Activated T-cell treated with anti-CD3 and anti-CD28 coated beads, Interleukin-2, amount 50 U/mL, for 24 hours (primary cell): ENCODE measurements around the gene IQCF2.
"Not testable (repeated sequence)": the region's sequence is repeated elsewhere in the genome, so short reads cannot be mapped to it uniquely, and the experiment has no call there.

ENCODE experiments used
- DNase-seq: peaks from one replicate; pipeline ENCODE4 v3.0.0-alpha.2; 2020
- H3K27ac Mint-ChIP-seq: 2 replicates; pipeline ENCODE4 v1.8.0; 2020; ENCODE audit warnings: mild to moderate bottlenecking, mixed read lengths
- H3K27me3 Mint-ChIP-seq: 2 replicates; pipeline ENCODE4 v1.8.0; 2020; ENCODE audit warnings: mixed read lengths
- H3K36me3 Mint-ChIP-seq: 2 replicates; pipeline ENCODE4 v1.8.0; 2020; ENCODE audit warnings: low read depth, mixed read lengths
- H3K4me1 Mint-ChIP-seq: 2 replicates; pipeline ENCODE4 v1.8.0; 2020; ENCODE audit warnings: low read depth, mixed read lengths
- H3K4me3 Mint-ChIP-seq: 2 replicates; pipeline ENCODE4 v1.8.0; 2020; ENCODE audit warnings: mild to moderate bottlenecking, moderate library complexity, mixed read lengths
- H3K9me3 Mint-ChIP-seq: 2 replicates; pipeline ENCODE4 v1.8.0; 2020; ENCODE audit warnings: mixed read lengths

The IQCF2 gene

DNA sequence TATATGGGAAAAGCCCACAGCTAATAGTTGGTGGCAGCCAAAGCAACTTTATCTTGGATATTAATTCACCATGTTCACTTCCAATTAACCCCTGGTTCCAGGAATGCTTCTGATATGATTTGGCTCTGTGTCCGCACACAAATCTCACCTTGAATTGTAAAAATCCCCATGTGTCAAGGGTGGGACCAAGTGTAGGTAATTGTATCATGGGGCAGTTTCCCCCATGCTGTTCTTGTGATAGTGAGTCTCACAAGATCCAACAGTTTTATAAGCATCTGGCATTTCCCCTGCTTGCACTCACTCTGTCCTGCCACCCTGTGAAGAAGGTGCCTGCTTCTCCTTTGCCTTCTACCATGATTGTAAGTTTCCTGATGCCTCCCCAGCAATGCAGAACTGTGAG, 7.5 kb downstream of the IQCF2 start:
- not testable (repeated sequence) for H3K27ac Mint-ChIP-seq, H3K36me3 Mint-ChIP-seq, H3K9me3 Mint-ChIP-seq, H3K4me1 Mint-ChIP-seq, H3K4me3 Mint-ChIP-seq, DNase-seq
- peaks cover 25% of the 10 kb centered on the region for H3K27me3 Mint-ChIP-seq

DNA sequence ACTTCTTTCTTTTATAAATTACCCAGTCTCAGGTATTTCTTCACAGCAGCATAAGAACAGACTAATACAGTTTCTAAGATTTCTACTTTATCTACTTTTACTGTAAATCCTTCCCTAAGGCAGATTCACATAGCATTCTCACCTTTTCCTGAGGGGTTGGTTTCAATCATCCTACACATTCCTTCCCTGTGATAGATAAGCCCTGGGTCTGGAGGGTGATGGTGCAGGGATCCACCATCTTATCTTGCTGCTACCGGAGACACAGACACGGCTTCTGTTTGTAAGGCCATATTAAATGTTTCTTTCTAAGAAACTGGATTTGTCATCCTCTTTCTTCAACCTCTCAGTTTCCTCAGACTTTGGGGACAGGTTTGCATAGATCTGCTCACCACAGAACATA, 7.9 kb downstream of the IQCF2 start:
- Mint-ChIP-seq H3K36me3 (no peaks in the 10 kb centered on the region), H3K4me1 (peaks cover 2% of the 10 kb centered on the region), H3K27ac (no peak overlapping the region), H3K4me3 (no peak overlapping the region), H3K27me3 (peaks cover 25% of the 10 kb centered on the region), H3K9me3 (no peaks in the 10 kb centered on the region)
- no peak for DNase-seq

DNA sequence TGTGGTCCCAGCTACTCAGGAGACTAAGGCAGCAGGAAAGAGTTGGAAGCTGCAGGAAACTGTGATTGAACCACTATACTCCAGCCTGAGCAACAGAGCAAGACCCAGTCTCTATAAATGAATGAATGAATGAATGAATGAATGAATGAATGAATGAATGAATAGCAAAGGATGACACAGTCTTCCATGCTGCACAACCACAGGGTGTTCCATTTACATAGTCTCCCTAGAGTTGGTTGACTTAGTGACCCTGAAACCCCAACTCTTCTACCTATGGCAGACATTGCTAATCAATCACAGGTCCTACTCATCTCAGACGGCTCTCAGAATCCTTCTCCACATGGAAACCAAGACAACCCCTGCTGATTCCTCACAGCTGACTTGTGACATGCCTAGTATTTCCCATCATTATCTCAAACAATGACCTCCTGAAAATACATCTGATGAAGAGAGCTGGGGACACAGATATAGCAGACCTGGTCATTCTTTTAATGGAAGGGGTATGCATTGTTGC, 11.9 kb downstream of the IQCF2 start:
- Mint-ChIP-seq H3K27ac (no peak overlapping the region), H3K9me3 (no peaks in the 10 kb centered on the region), H3K4me1 (peaks cover 2% of the 10 kb centered on the region), H3K27me3 (peaks cover 18% of the 10 kb centered on the region), H3K36me3 (no peaks in the 10 kb centered on the region), H3K4me3 (no peak overlapping the region)
- no peak for DNase-seq

DNA sequence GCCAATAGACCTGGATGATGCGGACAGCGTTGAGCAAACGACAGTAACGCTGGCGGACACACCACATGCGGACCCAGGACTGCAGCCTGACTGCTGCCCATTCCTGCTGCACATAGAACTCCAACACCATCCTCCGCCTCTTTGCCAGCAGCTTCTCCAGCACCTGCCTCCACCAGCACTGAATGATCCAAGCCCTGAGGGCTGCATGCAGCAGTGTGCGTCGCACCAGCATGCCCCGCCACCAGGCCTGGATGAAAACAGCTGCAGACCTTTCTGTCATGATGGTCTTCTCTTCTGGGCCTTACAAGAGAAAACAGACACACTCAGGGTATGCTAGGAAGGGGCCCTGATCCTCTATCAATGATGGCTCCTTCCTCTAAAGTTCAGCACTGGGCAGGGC, 12.5 kb downstream of the IQCF2 start:
- no peaks in the 10 kb centered on the region for H3K9me3 Mint-ChIP-seq

DNA sequence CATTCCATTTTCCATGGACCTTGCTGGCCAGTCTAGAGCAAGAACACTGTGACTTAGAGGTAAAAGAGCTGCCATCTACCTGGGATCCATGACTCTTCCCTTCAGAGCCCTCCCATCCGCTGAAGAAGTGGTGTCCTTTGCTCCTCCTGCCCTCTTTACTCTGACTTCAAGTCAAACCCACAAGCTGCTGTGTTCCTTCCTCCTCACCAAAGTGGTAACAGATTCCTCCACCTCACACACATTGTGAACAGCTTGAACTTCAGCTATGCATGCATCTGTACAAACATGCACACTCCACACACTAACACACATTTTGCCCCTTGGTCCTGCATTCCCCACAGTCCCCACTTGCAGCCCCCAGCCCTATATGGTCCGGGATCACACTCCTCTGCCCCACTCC, 13.0 kb downstream of the IQCF2 start:
- Mint-ChIP-seq H3K4me1 (peaks cover 2% of the 10 kb centered on the region), H3K27ac (no peak overlapping the region), H3K27me3 (peaks cover 9% of the 10 kb centered on the region), H3K36me3 (no peaks in the 10 kb centered on the region), H3K4me3 (no peak overlapping the region), H3K9me3 (no peaks in the 10 kb centered on the region)
- no peak for DNase-seq

More for the DNA sequence above, 12.5 kb downstream of the IQCF2 start:
- no peaks in the 10 kb centered on the region for H3K36me3 Mint-ChIP-seq
- peaks cover 12% of the 10 kb centered on the region for H3K27me3 Mint-ChIP-seq
- no peak overlapping the region for H3K27ac Mint-ChIP-seq
- no peak for DNase-seq
- H3K4me3 Mint-ChIP-seq: no peak overlapping the region
- H3K4me1 Mint-ChIP-seq: peaks cover 2% of the 10 kb centered on the region

DNA sequence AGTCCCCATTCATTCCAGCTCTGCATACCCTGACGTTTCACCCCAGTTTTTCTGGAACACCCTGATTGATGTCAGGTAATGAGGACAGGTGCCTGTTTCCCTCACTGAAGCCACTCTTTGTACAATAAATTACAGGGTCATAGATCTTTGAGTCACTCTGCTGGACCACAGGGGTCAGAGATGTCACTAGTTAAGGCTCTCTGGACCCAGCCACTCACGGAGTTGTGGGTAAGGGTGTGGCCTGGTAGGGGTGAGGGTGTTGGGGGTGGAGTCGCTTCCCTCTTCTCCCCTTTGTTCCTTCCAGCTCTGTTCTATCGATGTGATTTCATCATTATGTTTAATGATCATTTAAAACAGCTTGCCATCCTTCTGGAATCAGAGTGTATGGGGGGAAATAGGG, 13.5 kb downstream of the IQCF2 start:
- Mint-ChIP-seq H3K4me1 (peaks cover 2% of the 10 kb centered on the region), H3K4me3 (no peak overlapping the region), H3K27ac (no peak overlapping the region), H3K36me3 (no peaks in the 10 kb centered on the region), H3K9me3 (no peaks in the 10 kb centered on the region), H3K27me3 (peaks cover 5% of the 10 kb centered on the region)
- no peak for DNase-seq

DNA sequence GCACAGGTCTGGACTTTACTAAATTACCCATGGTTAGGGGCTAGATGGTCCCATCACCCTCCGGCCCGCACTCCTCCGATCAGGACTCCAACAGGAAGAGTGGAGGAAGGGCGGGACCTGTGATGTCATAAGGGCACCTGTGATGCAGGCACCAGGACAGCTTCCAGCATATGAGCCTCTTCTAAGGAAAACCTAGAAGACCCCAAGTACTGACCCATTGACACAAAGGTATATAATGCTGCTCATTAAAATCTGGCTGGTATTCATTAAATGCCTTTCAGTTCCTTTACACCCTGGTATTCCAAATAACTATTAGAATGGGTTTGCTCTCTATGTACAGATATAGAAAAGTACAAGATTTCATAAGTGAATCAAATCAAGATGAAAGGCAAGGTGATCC, 14.1 kb downstream of the IQCF2 start, which contains the start of gene IQCF5:
IQCF5 (minus strand) TSS at position 101 of the 400 bp plus-strand sequence; CDS start at position 31, 70 bp downstream.
- no peak within 1 kb of the TSS for H3K27ac Mint-ChIP-seq
- peaks cover 10% of the 10 kb centered on the region for H3K27me3 Mint-ChIP-seq
- no peaks in the 10 kb centered on the region for H3K9me3 Mint-ChIP-seq

DNA sequence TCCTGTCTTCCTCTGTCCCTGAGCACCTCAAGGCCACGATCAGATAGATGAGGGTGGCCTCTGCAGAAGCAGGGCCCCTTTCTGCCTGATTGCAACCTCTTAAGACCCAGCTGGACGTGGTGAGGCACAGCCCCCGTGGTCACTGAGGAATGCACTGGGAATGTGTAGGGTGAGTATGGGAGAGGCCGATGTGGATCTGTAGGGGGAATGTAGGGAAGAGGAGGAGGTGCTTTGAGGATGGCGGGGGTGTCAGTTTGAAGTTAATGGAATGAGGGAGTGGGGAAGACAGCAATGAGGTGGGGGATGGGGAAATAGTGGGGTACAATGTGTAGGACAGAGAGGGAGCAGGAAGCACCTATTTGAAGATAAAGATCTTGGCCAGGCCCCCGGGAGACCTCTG, 14.8 kb downstream of the IQCF2 start:
- no peak for DNase-seq
- Mint-ChIP-seq H3K4me3 (no peak overlapping the region), H3K4me1 (peaks cover 2% of the 10 kb centered on the region), H3K27ac (no peak overlapping the region), H3K36me3 (no peaks in the 10 kb centered on the region), H3K9me3 (no peaks in the 10 kb centered on the region), H3K27me3 (peaks cover 6% of the 10 kb centered on the region)

More for the DNA sequence above, 14.1 kb downstream of the IQCF2 start, which contains the start of gene IQCF5:
- no peak within 1 kb of the TSS for H3K4me3 Mint-ChIP-seq
- peaks cover 2% of the 10 kb centered on the region for H3K4me1 Mint-ChIP-seq
- H3K36me3 Mint-ChIP-seq: no peaks in the 10 kb centered on the region
- DNase-seq: no peak

DNA sequence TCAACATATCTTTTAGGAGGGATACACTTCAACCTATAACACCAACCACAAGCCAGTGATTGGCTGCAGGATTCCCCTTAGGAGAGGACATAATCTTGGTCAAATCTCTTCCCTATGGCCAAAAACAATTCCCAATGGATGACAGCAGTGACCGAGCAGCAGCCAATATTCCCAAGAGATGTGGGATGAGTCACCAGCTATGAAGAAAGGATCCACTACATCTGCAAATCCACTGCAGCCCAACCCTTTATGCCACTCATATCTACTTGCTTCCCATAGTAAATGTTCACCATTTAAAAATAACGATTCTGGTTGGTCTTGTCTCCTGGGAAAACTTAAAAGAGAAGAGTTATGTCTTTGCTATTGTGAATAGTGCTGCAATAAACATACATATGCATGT, 18.5 kb downstream of the IQCF2 start:
- no peaks in the 10 kb centered on the region for H3K36me3 Mint-ChIP-seq
- H3K9me3 Mint-ChIP-seq: no peaks in the 10 kb centered on the region
- no peak overlapping the region for H3K27ac Mint-ChIP-seq
- no peaks in the 10 kb centered on the region for H3K4me1 Mint-ChIP-seq
- DNase-seq: no peak
- peaks cover 15% of the 10 kb centered on the region for H3K27me3 Mint-ChIP-seq
- no peak overlapping the region for H3K4me3 Mint-ChIP-seq

DNA sequence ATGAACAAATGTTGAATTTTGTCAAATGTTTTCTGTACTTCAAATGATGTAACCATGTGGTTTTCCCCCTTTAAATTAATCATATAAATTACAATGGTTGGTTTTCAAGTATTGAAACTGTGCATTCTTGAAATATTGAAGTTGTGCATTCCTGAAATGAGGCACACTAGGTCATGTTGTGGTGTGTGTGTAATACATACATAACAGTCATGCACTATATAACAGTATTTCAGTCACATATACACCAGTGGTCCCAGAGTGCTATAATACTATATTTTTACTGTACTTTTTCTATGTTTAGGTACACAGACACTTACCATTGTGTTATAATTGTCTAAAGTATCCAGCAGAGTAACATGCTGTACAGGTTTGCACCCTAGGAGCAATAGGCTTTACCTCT, 25.0 kb downstream of the IQCF2 start:
- H3K36me3 Mint-ChIP-seq: no peaks in the 10 kb centered on the region
- H3K4me3 Mint-ChIP-seq: no peak overlapping the region
- DNase-seq: no peak
- H3K9me3 Mint-ChIP-seq: no peaks in the 10 kb centered on the region
- no peak overlapping the region for H3K27ac Mint-ChIP-seq
- H3K4me1 Mint-ChIP-seq: peaks cover 4% of the 10 kb centered on the region
- peaks cover 16% of the 10 kb centered on the region for H3K27me3 Mint-ChIP-seq

DNA sequence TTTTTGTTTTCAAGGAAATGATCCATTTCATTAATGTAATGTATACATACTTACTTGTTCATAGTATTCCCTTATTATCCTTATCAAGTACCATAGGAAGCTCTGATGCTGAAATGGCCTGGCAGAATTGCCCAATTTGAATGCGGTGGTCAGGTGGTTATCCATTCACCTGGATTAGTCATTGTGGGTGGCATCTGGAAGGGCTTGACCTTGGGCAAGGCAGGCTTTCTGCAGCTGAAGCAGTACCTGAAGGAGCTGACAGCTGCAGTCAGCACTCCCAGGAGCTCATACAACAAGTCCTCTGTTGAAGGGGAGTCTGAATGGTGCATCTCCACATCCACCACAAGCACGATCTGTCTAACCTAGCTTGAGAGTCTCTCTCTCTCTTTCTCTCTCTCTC, 26.2 kb downstream of the IQCF2 start:
- Mint-ChIP-seq H3K4me3 (no peak overlapping the region), H3K36me3 (no peaks in the 10 kb centered on the region), H3K4me1 (peaks cover 9% of the 10 kb centered on the region), H3K9me3 (no peaks in the 10 kb centered on the region), H3K27ac (no peak overlapping the region), H3K27me3 (peaks cover 9% of the 10 kb centered on the region)
- no peak for DNase-seq

DNA sequence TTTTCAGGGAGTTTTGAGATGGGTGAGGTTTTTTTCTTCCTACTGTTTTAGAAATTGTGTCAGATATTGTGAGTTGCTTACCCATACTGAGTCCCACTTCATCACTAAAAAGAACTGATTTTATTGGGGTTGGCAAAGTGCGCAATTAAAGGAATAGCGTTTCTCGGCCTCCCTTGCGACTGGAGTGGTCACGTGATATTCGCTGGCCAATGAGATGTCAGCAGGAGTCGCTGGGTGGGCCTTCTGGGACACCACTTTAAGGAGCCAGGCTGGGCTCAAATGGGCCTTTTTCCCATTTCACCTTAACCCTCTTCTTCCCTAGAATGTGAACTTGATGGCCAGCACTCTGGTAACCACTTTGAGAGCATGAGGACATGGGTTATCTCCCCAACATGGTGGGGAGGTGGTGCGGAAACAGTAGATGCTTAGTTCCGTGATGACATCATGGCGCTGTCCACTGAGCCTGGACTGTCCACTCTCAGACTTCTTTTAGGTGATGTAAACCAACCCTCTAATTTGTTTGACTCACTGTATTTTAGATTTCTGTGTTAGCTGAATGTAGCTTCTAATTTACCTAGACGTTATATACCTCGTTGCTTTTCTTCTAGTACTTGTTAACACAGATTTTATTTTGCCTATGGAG, 27.2 kb downstream of the IQCF2 start:
- H3K27me3 Mint-ChIP-seq: peaks cover 6% of the 10 kb centered on the region
- no peak for DNase-seq
- H3K9me3 Mint-ChIP-seq: no peaks in the 10 kb centered on the region
- H3K4me3 Mint-ChIP-seq: no peak overlapping the region
- no peak overlapping the region for H3K27ac Mint-ChIP-seq
- peaks cover 9% of the 10 kb centered on the region for H3K4me1 Mint-ChIP-seq
- no peaks in the 10 kb centered on the region for H3K36me3 Mint-ChIP-seq

DNA sequence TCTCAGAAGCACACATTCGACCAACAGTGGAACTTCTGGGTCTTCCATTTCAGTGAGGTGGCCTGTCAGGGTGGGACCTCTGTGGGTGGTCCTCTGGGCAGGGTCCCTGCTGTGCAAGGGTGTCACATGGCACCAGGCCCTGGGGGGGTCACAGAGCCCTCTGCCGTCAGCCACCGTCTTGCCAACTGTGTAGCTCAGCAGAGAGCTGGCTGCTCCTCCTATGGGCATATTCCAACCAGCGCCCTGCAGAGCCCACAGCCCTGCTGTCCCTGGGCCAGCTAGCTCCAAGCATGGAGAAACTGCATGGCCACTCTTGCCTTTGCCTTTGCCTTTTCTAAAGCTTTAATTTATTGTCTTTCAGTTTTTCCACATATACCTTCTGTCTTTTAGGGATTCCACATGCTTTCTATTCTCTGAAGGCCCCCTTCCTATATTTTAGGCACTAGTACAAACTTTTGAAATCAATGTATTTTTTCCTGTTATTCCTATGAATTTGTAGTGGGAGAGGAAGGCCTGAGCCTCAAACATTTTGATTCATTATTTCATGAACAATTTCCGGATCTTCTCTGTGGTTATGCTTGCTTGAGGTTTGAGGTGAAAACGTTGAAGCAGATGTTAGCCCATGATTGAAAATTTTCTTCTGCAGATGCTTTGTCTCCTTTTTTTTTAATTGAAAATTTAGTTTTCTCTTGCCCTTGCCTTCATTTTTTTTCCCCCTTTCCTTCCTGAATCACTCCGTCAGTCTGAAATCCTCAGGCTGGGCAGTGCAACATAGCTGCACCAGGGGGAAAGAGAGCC, 30.0 kb downstream of the IQCF2 start:
- H3K4me3 Mint-ChIP-seq: no peak overlapping the region
- peaks cover 9% of the 10 kb centered on the region for H3K4me1 Mint-ChIP-seq
- DNase-seq: no peak
- peaks cover 14% of the 10 kb centered on the region for H3K27me3 Mint-ChIP-seq
- H3K27ac Mint-ChIP-seq: no peak overlapping the region
- H3K9me3 Mint-ChIP-seq: no peaks in the 10 kb centered on the region
- H3K36me3 Mint-ChIP-seq: no peaks in the 10 kb centered on the region

DNA sequence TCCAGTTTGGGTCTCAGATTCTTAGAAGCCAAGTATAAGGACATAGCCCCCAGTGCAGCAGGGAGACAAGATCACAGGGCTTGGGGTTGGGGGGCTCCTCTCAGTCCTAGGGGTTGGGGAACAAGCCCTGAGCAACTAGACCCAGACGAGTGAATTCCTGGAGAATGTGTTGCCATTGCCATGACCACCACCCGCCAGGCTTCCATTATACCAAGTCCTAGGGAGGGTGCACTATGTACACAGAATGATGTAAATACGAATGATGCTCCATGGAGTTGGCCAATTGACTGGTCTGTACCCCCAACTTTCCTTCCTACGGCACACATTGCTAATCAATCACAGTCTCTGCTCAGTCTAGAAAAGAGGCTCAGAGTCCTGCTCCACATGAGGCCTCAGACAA, 33.0 kb downstream of the IQCF2 start:
- H3K27me3 Mint-ChIP-seq: peaks cover 34% of the 10 kb centered on the region
- H3K4me3 Mint-ChIP-seq: no peak overlapping the region
- H3K36me3 Mint-ChIP-seq: no peaks in the 10 kb centered on the region
- H3K9me3 Mint-ChIP-seq: no peaks in the 10 kb centered on the region
- H3K27ac Mint-ChIP-seq: no peak overlapping the region
- H3K4me1 Mint-ChIP-seq: peaks cover 9% of the 10 kb centered on the region
- DNase-seq: no peak

DNA sequence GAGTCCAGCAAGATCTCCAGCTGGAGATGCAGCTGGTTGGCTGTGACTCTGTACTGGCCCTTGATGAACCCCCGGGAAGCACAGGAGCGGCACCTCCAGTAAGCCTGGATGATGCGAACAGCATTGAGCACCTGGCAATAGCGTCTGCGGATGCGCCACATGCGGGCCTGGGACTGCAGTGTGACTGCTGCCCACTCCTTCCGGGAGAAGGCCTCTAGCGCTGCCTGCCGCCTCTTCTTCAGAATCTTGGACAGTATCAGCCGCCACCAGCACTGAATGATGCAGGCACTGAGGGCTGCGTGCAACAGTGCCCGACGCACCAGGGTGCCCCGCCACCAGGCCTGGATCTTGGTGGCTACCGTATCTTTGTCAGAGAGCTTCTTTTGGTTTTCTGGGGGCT, 33.5 kb downstream of the IQCF2 start:
- Mint-ChIP-seq H3K9me3 (no peaks in the 10 kb centered on the region), H3K4me3 (no peak overlapping the region), H3K4me1 (peaks cover 9% of the 10 kb centered on the region), H3K36me3 (no peaks in the 10 kb centered on the region), H3K27ac (no peak overlapping the region), H3K27me3 (peaks cover 34% of the 10 kb centered on the region)
- DNase-seq: no peak
